Activated B cell treated with CpG ODN at 0.5 μM for 24 hours (primary cell): Measurements from ENCODE around the gene TCTN2. TPM values are rescaled to one million over a fixed set of nuclear protein-coding genes. Genes with fewer than 3 reads are reported as not detected.

Experiments used
- ATAC-seq: fragments of 200-7000 bp; cut with Tn5 transposase; one replicate; pipeline ENCODE4 v1.10.0; 2021; ENCODE audit warnings: low read depth, mild to moderate bottlenecking, moderate library complexity
- CTCF ChIA-PET: fragments of 350-600 bp; sonication (Branson Sonifier 250); formaldehyde crosslinking; loops from one replicate; lab custom pipeline; 2021; ENCODE audit warnings: antibody characterized with exemption; lab: Charles Lee
- POLR2A ChIA-PET: fragments of 350-600 bp; sonication (Branson Sonifier 250); formaldehyde crosslinking; loops from one replicate; lab custom pipeline; 2021; ENCODE audit warnings: antibody characterized with exemption; lab: Charles Lee
- DNase-seq: peaks from one replicate; pipeline ENCODE4 v3.0.0; 2022
- H3K27ac Mint-ChIP-seq: one replicate; pipeline ENCODE4 v1.8.0; 2020; ENCODE audit warnings: mixed read lengths
- H3K27me3 Mint-ChIP-seq: one replicate; pipeline ENCODE4 v1.8.0; 2021; ENCODE audit warnings: mixed read lengths
- H3K36me3 Mint-ChIP-seq: one replicate; pipeline ENCODE4 v1.8.0; 2021; ENCODE audit warnings: low read depth, mixed read lengths
- H3K4me1 Mint-ChIP-seq: one replicate; pipeline ENCODE4 v1.8.0; 2021; ENCODE audit warnings: mixed read lengths
- H3K4me3 Mint-ChIP-seq: one replicate; pipeline ENCODE4 v1.8.0; 2020; ENCODE audit warnings: mild to moderate bottlenecking, mixed read lengths
- H3K9me3 Mint-ChIP-seq: one replicate; pipeline ENCODE4 v1.8.0; 2020; ENCODE audit warnings: mixed read lengths
- CTCF ChIP-seq: fragments of 200-600 bp; IDR thresholded peaks from one replicate; pipeline ENCODE4 v1.8.0; 2022; ENCODE audit warnings: antibody characterized with exemption, mild to moderate bottlenecking
- intact Hi-C: fragments of 100-400 bp; cut with micrococcal nuclease; formaldehyde crosslinking; loops from one replicate; pipeline ENCODE4 v1.15.1; 2024
- total RNA-seq: library from RNA; stranded (reverse); gene quantifications from 2 replicates; pipeline ENCODE4 v1.2.3, GENCODE V29; 2022

TCTN2 gene
- 10.3 and 11.9 TPM in 2 replicates for total RNA-seq

DNA sequence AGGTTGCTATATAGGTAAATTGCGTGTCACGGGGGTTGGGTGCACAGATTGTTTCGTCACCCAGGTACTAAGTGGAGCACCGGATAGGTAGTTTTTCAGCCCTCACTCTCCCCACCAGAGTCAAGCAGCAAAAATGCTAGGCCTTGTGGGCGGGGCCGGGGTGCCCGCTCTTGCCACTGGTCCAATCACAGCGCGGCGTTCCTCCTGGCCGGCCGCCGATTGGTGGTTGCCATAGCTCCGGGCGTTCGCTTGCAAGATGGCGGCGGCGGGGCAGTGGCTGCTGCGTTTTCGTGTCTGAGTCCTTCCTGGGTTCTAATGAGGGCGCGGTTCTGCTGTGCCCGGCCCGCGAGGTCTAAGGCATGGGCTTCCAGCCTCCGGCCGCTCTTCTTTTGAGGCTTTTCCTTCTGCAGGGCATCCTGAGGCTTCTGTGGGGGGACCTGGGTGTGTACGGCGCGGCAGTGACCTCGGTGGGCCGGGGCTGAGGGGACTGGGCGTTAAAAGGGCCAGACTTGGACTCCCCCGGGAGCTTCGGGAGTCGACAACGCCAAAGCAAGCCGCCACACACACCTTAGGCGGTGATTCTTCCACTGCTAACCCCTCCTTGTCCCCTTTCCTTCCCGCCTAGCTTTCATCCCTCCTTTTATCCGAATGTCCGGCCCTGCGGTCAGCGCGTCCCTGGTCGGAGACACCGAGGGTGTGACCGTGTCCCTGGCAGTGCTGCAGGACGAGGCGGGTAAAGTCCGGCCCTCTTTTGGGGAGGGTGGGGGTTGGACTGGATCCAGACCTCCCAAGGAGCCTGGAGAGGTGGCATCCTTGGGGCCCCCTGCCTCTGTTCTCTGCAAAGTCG lies at the start of gene TCTN2:
Gene TCTN2, plus strand, starts transcription at position 232 of the 847 bp plus-strand sequence. Its CDS starts 128 bp downstream, at position 360.
- no peak for TF ChIP-seq CTCF
- POLR2A ChIA-PET: interaction anchor here (0.7 to 1.3 kb wide), 7 partner anchors 9 to 1169 kb away, joined by 3 to 10 read pairs (median 3); partner anchors contain the start of genes ATP6V0A2, DDX55 and GTF2H3
- CTCF ChIA-PET: interaction anchor here (1.5 kb wide), 1 partner anchor 41 kb away, joined by 3 read pairs; the partner anchor contains the start of gene ATP6V0A2

GRCh38 chr12:123621619-123622530 lies 49.0 kb upstream of the TCTN2 start:
- Mint-ChIP-seq H3K4me1 (no peaks in the 10 kb centered on the region), H3K36me3 (peaks cover 79% of the 10 kb centered on the region), H3K27ac (no peak overlapping the region), H3K4me3 (no peak overlapping the region), H3K27me3 (no peaks in the 10 kb centered on the region), H3K9me3 (no peaks in the 10 kb centered on the region)
- intact Hi-C loops: no loop called here
- no peak for ATAC-seq
- no peak for DNase-seq
- TF ChIP-seq CTCF: no peak
- CTCF ChIA-PET: no interaction called here
- POLR2A ChIA-PET: interaction anchor here (0.6 kb wide), 1 partner anchor 437 kb away, joined by 5 read pairs; no protein-coding TSS in a partner anchor

More for the DNA sequence above, at the start of gene TCTN2:
- Mint-ChIP-seq H3K4me3 (peak within 1 kb of the TSS; percentile 91), H3K36me3 (peaks cover 22% of the 10 kb centered on the region), H3K27ac (peak within 1 kb of the TSS; percentile 35), H3K27me3 (no peaks in the 10 kb centered on the region), H3K4me1 (peaks cover 11% of the 10 kb centered on the region), H3K9me3 (no peaks in the 10 kb centered on the region)
- ATAC-seq (peak; percentile 100), DNase-seq (peak; percentile 90)
- intact Hi-C loops: loop anchor here (1.0 to 2.0 kb wide), 3 partner anchors 38 to 306 kb away; partner anchors contain the start of genes ATP6V0A2, EIF2B1, GTF2H3 and SBNO1

GRCh38 chr12:123633379-123634141 lies 37.4 kb upstream of the TCTN2 start, which contains the start of the genes EIF2B1 and GTF2H3:
TSS of gene EIF2B1 (minus strand) at chr12:123633686. CDS start at chr12:123633557, 129 bp downstream.
TSS of gene GTF2H3 (plus strand) at chr12:123633829. CDS start at chr12:123633860, 31 bp downstream.
- ATAC-seq (peak; percentile 98), DNase-seq (peak; percentile 96)
- Mint-ChIP-seq H3K27me3 (no peaks in the 10 kb centered on the region), H3K36me3 (peaks cover 34% of the 10 kb centered on the region), H3K4me1 (peaks cover 24% of the 10 kb centered on the region), H3K4me3 (peak within 1 kb of the TSS; percentile 96), H3K27ac (peak within 1 kb of the TSS; percentile 93), H3K9me3 (no peaks in the 10 kb centered on the region)
- intact Hi-C loops: loop anchor here (1.0 to 10.0 kb wide), 8 partner anchors 31 to 1139 kb away; partner anchors contain the start of genes ATP6V0A2, DDX55, TCTN2 and TMED2
- ChIA-PET CTCF (no interaction called here), POLR2A (interaction anchor here (0.6 to 2.0 kb wide), 8 partner anchors 32 to 659 kb away, joined by 3 to 7 read pairs (median 4); partner anchors contain the start of genes ATP6V0A2, DDX55, KMT5A and MPHOSPH9)
- TF ChIP-seq CTCF: no peak

- Mint-ChIP-seq H3K27ac (peak overlapping the region; percentile 93), H3K4me3 (peak overlapping the region; percentile 96), H3K27me3 (no peaks in the 10 kb centered on the region), H3K36me3 (peaks cover 28% of the 10 kb centered on the region), H3K9me3 (no peaks in the 10 kb centered on the region), H3K4me1 (peaks cover 24% of the 10 kb centered on the region)
- ChIA-PET POLR2A (interaction anchor here (1.0 to 1.5 kb wide), 5 partner anchors 17 to 80 kb away, joined by 3 to 6 read pairs (median 3); partner anchors contain the start of genes ATP6V0A2, DDX55 and TCTN2), CTCF (interaction anchor here (0.8 kb wide), 1 partner anchor 128 kb away, joined by 3 read pairs; the partner anchor contains the start of gene DNAH10)
- intact Hi-C loops: loop anchor here (5.0 to 10.0 kb wide), 2 partner anchors 351 to 1138 kb away; no protein-coding TSS in a partner anchor
- no peak for TF ChIP-seq CTCF
- ATAC-seq (no peak), DNase-seq (no peak)
Observed at GRCh38 chr12:123634142-123634561, 36.8 kb upstream of the TCTN2 start.
